Stomach (tissue), 4 donors: ENCODE measurements around the gene ARHGAP10.

ENCODE experiments used
- EP300 ChIP-seq: sonication (generic); formaldehyde crosslinking; IDR thresholded peaks from one replicate; pipeline ENCODE4 v1.6.1; 2017; ENCODE audit warnings: antibody characterized with exemption
- POLR2A ChIP-seq, 4 donors: fragments of 450-650 bp; IDR thresholded peaks; one replicate each; pipeline ENCODE4 v1.6.1; 2016; ENCODE audit warnings: antibody characterized with exemption in 4 of 4, control low read depth in 2 of 4, mild to moderate bottlenecking in 1 of 4, moderate library complexity in 1 of 4
- TF ChIP-seq, protein P1 (sequence below), 7 experiments: fragments of 450-650 bp in 4 of 7; fragments of 200-600 bp in 3 of 7; sonication (generic) in 3 of 7; IDR thresholded peaks; one replicate each; pipeline ENCODE4 v1.5.1; 2016 to 2019; ENCODE audit warnings: antibody characterized with exemption in 7 of 7, control low read depth in 2 of 7, mild to moderate bottlenecking in 1 of 7

DNA sequence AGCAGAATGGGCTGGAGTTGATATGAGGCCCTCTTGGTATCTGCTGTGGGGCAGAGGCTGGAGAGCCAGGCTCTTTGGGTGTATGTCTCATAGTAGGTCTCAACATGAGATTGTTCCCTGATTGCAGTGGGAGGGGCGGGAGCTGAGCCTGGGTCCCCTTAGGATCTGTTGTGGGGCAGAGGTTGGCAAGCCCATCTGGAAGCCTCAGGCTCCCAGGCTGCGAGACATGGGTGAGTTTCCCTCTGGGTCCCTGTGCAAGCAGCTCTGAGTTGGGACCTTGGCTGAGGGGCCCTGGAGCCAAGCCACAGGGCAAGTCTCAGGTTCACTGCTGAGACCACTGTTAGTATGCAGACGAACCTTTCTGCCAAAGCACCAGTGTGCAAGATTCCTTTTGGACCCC lies 201.9 kb downstream of the ARHGAP10 start:
- TF ChIP-seq, protein P1, sequence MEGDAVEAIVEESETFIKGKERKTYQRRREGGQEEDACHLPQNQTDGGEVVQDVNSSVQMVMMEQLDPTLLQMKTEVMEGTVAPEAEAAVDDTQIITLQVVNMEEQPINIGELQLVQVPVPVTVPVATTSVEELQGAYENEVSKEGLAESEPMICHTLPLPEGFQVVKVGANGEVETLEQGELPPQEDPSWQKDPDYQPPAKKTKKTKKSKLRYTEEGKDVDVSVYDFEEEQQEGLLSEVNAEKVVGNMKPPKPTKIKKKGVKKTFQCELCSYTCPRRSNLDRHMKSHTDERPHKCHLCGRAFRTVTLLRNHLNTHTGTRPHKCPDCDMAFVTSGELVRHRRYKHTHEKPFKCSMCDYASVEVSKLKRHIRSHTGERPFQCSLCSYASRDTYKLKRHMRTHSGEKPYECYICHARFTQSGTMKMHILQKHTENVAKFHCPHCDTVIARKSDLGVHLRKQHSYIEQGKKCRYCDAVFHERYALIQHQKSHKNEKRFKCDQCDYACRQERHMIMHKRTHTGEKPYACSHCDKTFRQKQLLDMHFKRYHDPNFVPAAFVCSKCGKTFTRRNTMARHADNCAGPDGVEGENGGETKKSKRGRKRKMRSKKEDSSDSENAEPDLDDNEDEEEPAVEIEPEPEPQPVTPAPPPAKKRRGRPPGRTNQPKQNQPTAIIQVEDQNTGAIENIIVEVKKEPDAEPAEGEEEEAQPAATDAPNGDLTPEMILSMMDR (IDR thresholded peaks at IDR 0.05), result no peak
- no peak for TF ChIP-seq POLR2A (IDR thresholded peaks at IDR 0.05)
- no peak for TF ChIP-seq EP300
